ENCODE data around the gene FYN. TPM values are rescaled to one million over a fixed set of nuclear protein-coding genes. Genes with fewer than 3 reads are reported as not detected.

The FYN gene
- total RNA-seq, 1 donor from 2014 or later: 525 TPM

- peaks cover 21% of the 10 kb centered on the region for H3K9me3 Mint-ChIP-seq (ENCODE audit: unreplicated experiment)
- no peak overlapping the region for H3K27ac Mint-ChIP-seq (ENCODE audit: unreplicated experiment)
- no peak for DNase-seq
- TF ChIP-seq CTCF (IDR thresholded peaks at IDR 0.05; ENCODE audit: partially characterized antibody, unreplicated experiment): no peak
- H3K36me3 Mint-ChIP-seq (ENCODE audit: unreplicated experiment): no peaks in the 10 kb centered on the region
- H3K4me3 Mint-ChIP-seq (ENCODE audit: unreplicated experiment): no peak overlapping the region
- peaks cover 27% of the 10 kb centered on the region for H3K4me1 Mint-ChIP-seq (ENCODE audit: low read depth, unreplicated experiment)
- H3K27me3 Mint-ChIP-seq (ENCODE audit: unreplicated experiment): peaks cover 6% of the 10 kb centered on the region
Measured at GRCh38 chr6:111723412-111723970, 149.8 kb downstream of the FYN start.

GRCh38 chr6:111722179-111722731 lies 151.0 kb downstream of the FYN start:
- H3K9me3 Mint-ChIP-seq (ENCODE audit: unreplicated experiment): peaks cover 16% of the 10 kb centered on the region
- H3K36me3 Mint-ChIP-seq (ENCODE audit: unreplicated experiment): no peaks in the 10 kb centered on the region
- no peak overlapping the region for H3K27ac Mint-ChIP-seq (ENCODE audit: unreplicated experiment)
- H3K4me1 Mint-ChIP-seq (ENCODE audit: low read depth, unreplicated experiment): peaks cover 27% of the 10 kb centered on the region
- peaks cover 7% of the 10 kb centered on the region for H3K27me3 Mint-ChIP-seq (ENCODE audit: unreplicated experiment)
- DNase-seq: no peak
- H3K4me3 Mint-ChIP-seq (ENCODE audit: unreplicated experiment): no peak overlapping the region
- no peak for TF ChIP-seq CTCF (IDR thresholded peaks at IDR 0.05; ENCODE audit: partially characterized antibody, unreplicated experiment)

- Mint-ChIP-seq H3K27ac (ENCODE audit: unreplicated experiment) (peak overlapping the region; percentile 55), H3K9me3 (ENCODE audit: unreplicated experiment) (peaks cover 12% of the 10 kb centered on the region), H3K4me1 (ENCODE audit: low read depth, unreplicated experiment) (peaks cover 25% of the 10 kb centered on the region), H3K4me3 (ENCODE audit: unreplicated experiment) (no peak overlapping the region), H3K27me3 (ENCODE audit: unreplicated experiment) (peaks cover 7% of the 10 kb centered on the region), H3K36me3 (ENCODE audit: unreplicated experiment) (no peaks in the 10 kb centered on the region)
- TF ChIP-seq CTCF (IDR thresholded peaks at IDR 0.05; ENCODE audit: partially characterized antibody, unreplicated experiment): peak; percentile 86
- DNase-seq: peak; percentile 35
Measured at GRCh38 chr6:111721753-111722154, 151.5 kb downstream of the FYN start.

- no peak for DNase-seq
- TF ChIP-seq CTCF (IDR thresholded peaks at IDR 0.05; ENCODE audit: partially characterized antibody, unreplicated experiment): no peak
- Mint-ChIP-seq H3K4me1 (ENCODE audit: low read depth, unreplicated experiment) (peaks cover 21% of the 10 kb centered on the region), H3K4me3 (ENCODE audit: unreplicated experiment) (no peak overlapping the region), H3K36me3 (ENCODE audit: unreplicated experiment) (no peaks in the 10 kb centered on the region), H3K9me3 (ENCODE audit: unreplicated experiment) (peaks cover 13% of the 10 kb centered on the region), H3K27ac (ENCODE audit: unreplicated experiment) (no peak overlapping the region), H3K27me3 (ENCODE audit: unreplicated experiment) (peaks cover 7% of the 10 kb centered on the region)
Measured at GRCh38 chr6:111720931-111721496, 152.2 kb downstream of the FYN start.

GRCh38 chr6:111718990-111719389 lies 154.3 kb downstream of the FYN start:
- peaks cover 14% of the 10 kb centered on the region for H3K4me1 Mint-ChIP-seq (ENCODE audit: low read depth, unreplicated experiment)
- H3K27me3 Mint-ChIP-seq (ENCODE audit: unreplicated experiment): peaks cover 4% of the 10 kb centered on the region
- H3K27ac Mint-ChIP-seq (ENCODE audit: unreplicated experiment): no peak overlapping the region
- no peaks in the 10 kb centered on the region for H3K36me3 Mint-ChIP-seq (ENCODE audit: unreplicated experiment)
- peaks cover 9% of the 10 kb centered on the region for H3K9me3 Mint-ChIP-seq (ENCODE audit: unreplicated experiment)
- TF ChIP-seq CTCF (IDR thresholded peaks at IDR 0.05; ENCODE audit: partially characterized antibody, unreplicated experiment): no peak
- no peak for DNase-seq
- H3K4me3 Mint-ChIP-seq (ENCODE audit: unreplicated experiment): no peak overlapping the region
